KMS-11 (cell line): Measurements from ENCODE around the gene APC.

ENCODE experiments used
- H2AFZ ChIP-seq: fragments of 200-600 bp; sonication (generic); 2 replicates; pipeline ENCODE4 v1.6.1; 2016; ENCODE audit warnings: antibody characterized with exemption, mixed run types, low read depth
- H3K27ac ChIP-seq: fragments of 200-600 bp; sonication (generic); 2 replicates; pipeline ENCODE4 v1.6.1; 2016; ENCODE audit warnings: mild to moderate bottlenecking, mixed run types
- H3K27me3 ChIP-seq: fragments of 200-600 bp; sonication (generic); 2 replicates; pipeline ENCODE4 v1.6.1; 2017; ENCODE audit warnings: mild to moderate bottlenecking, low read depth, mixed run types, moderate library complexity; ENCODE audit not compliant: insufficient read depth
- H3K36me3 ChIP-seq: fragments of 200-600 bp; sonication (generic); 2 replicates; pipeline ENCODE4 v1.6.1; 2017; ENCODE audit warnings: mild to moderate bottlenecking, mixed run types; ENCODE audit not compliant: insufficient read depth
- H3K4me1 ChIP-seq: fragments of 200-600 bp; sonication (generic); 2 replicates; pipeline ENCODE4 v1.6.1; 2016; ENCODE audit warnings: mild to moderate bottlenecking, low read depth, mixed run types; ENCODE audit not compliant: poor library complexity, severe bottlenecking
- H3K4me2 ChIP-seq: fragments of 200-600 bp; sonication (generic); 2 replicates; pipeline ENCODE4 v1.7.0; 2016; ENCODE audit warnings: mild to moderate bottlenecking, mixed run types
- H3K4me3 ChIP-seq: fragments of 200-600 bp; sonication (generic); IDR thresholded peaks from 2 replicates; pipeline ENCODE4 v1.6.1; 2017; ENCODE audit warnings: low read depth, low read length, mixed read lengths; ENCODE audit not compliant: insufficient read depth
- H3K79me2 ChIP-seq: fragments of 200-600 bp; sonication (generic); 2 replicates; pipeline ENCODE4 v1.6.1; 2016; ENCODE audit warnings: low read depth, mixed run types; ENCODE audit not compliant: insufficient read depth
- H3K9ac ChIP-seq: fragments of 200-600 bp; sonication (generic); 2 replicates; pipeline ENCODE4 v1.6.1; 2016; ENCODE audit warnings: mild to moderate bottlenecking, mixed run types
- H4K20me1 ChIP-seq: fragments of 200-600 bp; sonication (generic); 2 replicates; pipeline ENCODE4 v1.6.1; 2016; ENCODE audit warnings: mild to moderate bottlenecking, mixed run types; ENCODE audit not compliant: insufficient read depth
- CTCF ChIP-seq: fragments of 200-600 bp; sonication (generic); conservative IDR thresholded peaks from 2 replicates; pipeline ENCODE4 v1.6.1; 2017; ENCODE audit warnings: low read depth, mild to moderate bottlenecking, antibody characterized with exemption, low read length, moderate library complexity, mixed read lengths

The APC gene

DNA sequence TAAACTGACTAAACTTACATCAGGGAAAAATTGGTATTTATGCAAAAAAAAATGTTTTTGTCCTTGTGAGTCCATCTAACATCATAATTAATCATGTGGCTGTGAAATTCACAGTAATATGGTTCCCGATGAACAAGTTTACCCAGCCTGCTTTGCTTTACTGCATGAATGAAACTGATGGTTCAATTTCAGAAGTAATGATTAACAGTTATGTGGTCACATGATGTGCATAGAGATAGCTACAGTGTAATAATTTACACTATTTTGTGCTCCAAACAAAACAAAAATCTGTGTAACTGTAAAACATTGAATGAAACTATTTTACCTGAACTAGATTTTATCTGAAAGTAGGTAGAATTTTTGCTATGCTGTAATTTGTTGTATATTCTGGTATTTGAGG is 106.8 kb downstream of the APC start:
- no peaks in the 10 kb centered on the region for H3K27me3 ChIP-seq
- no peak overlapping the region for H3K4me2 ChIP-seq
- H2AFZ ChIP-seq = no peak overlapping the region
- H3K4me3 ChIP-seq = no peak overlapping the region
- TF ChIP-seq CTCF = no peak
- H3K79me2 ChIP-seq = no peaks in the 10 kb centered on the region
- no peaks in the 10 kb centered on the region for H3K36me3 ChIP-seq
- peaks cover 3% of the 10 kb centered on the region for H3K4me1 ChIP-seq
- H3K9ac ChIP-seq = no peak overlapping the region
- H4K20me1 ChIP-seq = no peaks in the 10 kb centered on the region
- H3K27ac ChIP-seq = no peak overlapping the region

DNA sequence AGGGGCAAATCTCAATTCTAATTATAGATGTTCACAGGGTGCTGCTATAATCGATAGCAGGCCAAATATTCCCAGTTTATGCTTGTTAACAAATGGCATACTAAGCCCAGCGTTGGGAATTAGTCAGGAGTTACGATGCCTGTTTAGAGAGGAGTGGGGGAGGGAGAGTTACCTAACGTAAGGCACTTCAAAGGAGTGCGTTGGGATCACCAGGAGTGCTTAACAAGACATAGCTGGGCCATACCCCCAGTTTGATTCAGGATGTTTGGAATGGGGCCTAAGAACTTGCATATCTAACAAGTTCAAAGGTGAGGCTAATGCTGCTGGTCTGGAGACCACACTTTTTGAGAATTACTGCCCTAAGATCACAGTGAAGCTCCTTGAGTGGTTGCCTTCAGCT is 108.9 kb downstream of the APC start:
- no peak overlapping the region for H3K9ac ChIP-seq
- H3K4me3 ChIP-seq = no peak overlapping the region
- no peak overlapping the region for H2AFZ ChIP-seq
- peaks cover 3% of the 10 kb centered on the region for H3K4me1 ChIP-seq
- no peak overlapping the region for H3K27ac ChIP-seq
- H3K79me2 ChIP-seq = no peaks in the 10 kb centered on the region
- H3K4me2 ChIP-seq = no peak overlapping the region
- TF ChIP-seq CTCF = no peak
- no peaks in the 10 kb centered on the region for H4K20me1 ChIP-seq
- no peaks in the 10 kb centered on the region for H3K27me3 ChIP-seq
- H3K36me3 ChIP-seq = no peaks in the 10 kb centered on the region

GRCh38 chr5:112847306-112847705 is 109.6 kb downstream of the APC start:
- Histone ChIP-seq H4K20me1 (no peaks in the 10 kb centered on the region), H2AFZ (no peak overlapping the region), H3K9ac (no peak overlapping the region), H3K36me3 (no peaks in the 10 kb centered on the region), H3K4me3 (no peak overlapping the region), H3K27ac (no peak overlapping the region), H3K27me3 (no peaks in the 10 kb centered on the region), H3K4me1 (peaks cover 3% of the 10 kb centered on the region), H3K79me2 (no peaks in the 10 kb centered on the region), H3K4me2 (no peak overlapping the region)
- no peak for TF ChIP-seq CTCF

- Histone ChIP-seq H3K36me3 (no peaks in the 10 kb centered on the region), H3K79me2 (no peaks in the 10 kb centered on the region), H3K4me3 (no peak overlapping the region), H3K9ac (no peak overlapping the region), H3K27ac (no peak overlapping the region), H4K20me1 (no peaks in the 10 kb centered on the region), H2AFZ (no peak overlapping the region), H3K27me3 (no peaks in the 10 kb centered on the region), H3K4me2 (peak overlapping the region; percentile 25; the same call in 1 of the 2 replicates), H3K4me1 (peaks cover 3% of the 10 kb centered on the region)
- TF ChIP-seq CTCF = peak; percentile 77
These were observed 110.6 kb downstream of the APC start for GRCh38 chr5:112848116-112848811.
